ENCODE results near the gene MMUT.
"Not testable (repeated sequence)": the region's sequence is repeated elsewhere in the genome, so short reads cannot be mapped to it uniquely, and the experiment has no call there.

The MMUT gene

DNA sequence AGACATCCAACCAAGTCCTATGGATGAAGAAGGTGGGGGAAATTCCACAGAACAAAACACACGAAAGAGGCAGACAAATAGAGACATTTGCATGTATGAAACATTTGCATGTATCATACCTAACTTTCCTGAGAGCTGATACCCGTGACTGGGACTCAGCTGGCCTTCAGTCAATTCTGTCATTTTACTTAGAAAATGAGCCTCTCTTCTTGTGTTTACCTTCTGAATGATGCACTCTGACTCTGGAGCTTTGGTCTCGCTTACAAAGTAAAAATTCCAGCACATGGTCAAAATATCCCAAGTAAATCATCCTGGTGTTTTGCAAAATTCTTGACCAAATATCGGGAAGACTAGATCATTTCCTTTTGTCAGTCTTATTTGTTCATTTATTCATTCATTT is 46.9 kb downstream of the MMUT start:
- peak; percentile 36 for DNase-seq

DNA sequence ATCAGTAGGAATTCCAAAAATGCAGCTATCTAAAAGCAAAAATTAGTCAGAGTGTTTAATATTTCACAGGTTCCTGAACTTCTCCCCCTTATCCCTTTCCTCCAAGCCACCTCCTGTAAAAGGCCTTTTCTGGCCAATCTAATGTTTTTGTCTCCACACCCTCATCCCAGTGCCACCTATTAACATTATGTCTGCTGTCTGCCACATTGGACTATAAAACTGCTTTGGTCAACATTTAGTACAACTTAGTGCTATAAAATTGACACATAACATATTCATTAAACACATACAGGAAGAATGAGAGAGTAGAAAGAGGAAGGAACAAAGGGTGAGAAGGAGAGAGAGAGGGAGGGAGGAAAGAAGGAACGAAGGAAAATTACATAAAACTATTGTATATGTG is 47.7 kb downstream of the MMUT start:
- no peak for DNase-seq

DNA sequence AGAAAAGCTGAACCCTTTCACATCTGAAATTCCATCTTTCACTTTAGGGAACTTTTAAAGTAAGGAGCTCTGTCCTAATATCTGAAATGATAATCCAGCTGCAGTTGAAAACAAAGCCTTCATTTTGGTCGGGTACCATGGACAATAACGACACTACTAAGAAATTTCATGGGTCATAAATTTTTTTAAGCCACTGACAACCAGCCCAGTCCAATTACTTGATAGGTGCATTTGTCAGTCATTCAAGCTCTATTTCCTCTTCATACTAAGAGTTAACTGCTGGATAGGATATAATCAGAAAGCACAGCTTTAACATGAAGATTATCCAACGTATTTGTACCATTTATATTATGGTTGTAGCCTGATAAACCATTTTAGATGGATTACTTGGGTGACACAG is 52.5 kb downstream of the MMUT start:
- DNase-seq = no peak

DNA sequence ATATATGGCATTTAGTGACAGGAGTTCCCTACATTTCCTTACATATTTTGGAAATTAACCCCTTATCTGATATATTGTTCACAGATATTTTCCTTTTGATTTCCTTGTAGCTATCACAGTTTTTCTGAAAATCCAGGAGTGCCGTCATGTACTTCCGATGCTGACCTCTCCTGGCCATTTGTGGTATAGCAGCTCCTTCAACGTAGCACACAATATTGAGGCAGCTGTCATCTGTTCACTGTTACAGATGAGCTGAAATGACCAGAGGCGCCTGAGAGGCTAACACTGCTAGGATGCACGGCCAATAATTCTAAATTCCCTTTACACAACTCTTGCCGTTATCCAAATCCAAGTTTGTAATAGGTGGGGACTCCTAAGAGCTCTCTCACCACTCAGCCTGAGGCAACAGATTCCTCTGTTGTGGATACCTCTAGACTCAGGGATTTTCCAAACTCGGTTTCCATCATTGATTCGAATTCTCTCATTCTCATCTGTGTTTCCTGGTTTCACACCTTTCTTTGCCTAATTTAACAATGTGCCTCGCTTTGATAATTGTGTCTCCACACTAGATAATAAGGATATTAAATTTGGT is 53.0 kb downstream of the MMUT start:
- DNase-seq = peak; percentile 14

DNA sequence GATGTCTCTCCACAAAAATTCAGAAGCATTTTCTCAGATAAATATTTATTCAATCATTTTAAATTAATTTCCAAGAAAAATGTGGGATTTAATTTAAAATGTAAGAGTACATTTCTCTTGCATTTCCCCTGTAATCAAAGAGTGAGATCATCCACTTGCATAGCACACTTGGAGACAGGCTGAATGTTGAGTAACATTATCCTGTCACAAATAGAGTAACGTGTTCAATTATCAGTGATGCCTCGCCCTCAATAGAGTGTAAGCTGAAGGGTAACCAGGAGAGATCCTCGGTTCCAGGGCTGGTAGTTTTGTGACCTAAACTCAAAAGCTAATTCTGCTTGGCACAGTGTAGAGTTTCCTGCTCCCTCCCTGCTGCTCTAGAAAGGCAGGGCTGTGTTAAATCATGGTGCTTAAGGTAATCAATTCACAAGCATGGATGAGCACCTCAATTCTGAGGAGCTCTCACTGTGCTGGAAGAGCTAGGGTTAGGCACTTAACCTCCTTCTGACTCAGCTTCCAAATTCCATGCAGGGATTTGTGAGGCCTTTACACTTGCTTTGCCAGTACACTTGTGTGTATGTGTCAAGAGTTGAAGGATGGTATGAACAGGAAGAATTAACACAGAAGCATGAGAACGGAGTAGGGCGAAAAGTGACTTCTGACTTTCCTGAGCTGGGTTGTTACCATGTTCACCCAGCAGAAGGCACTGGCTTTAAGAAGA is 56.6 kb downstream of the MMUT start:
- no peak for DNase-seq

GRCh38 chr6:49401063-49401462 is 62.0 kb downstream of the MMUT start:
- no peak for DNase-seq

GRCh38 chr6:49386667-49387508 is 76.2 kb downstream of the MMUT start:
- not testable (repeated sequence) for DNase-seq

GRCh38 chr6:49384904-49385303 is 78.1 kb downstream of the MMUT start:
- DNase-seq = no peak
